Stimulated activated CD4-positive, alpha-beta T cell treated with anti-CD3 and anti-CD28 coated beads, Interleukin-4, amount 100 ng/mL, for 4 hours (primary cell): ENCODE data around the gene PDE11A.

ENCODE experiments used
- DNase-seq, 2 experiments: peaks; one replicate each; pipeline ENCODE4 v3.0.0-alpha.2; 2020

PDE11A gene

GRCh38 chr2:177753682-177754491 lies 318.7 kb downstream of the PDE11A start:
- DNase-seq, result no peak

DNA sequence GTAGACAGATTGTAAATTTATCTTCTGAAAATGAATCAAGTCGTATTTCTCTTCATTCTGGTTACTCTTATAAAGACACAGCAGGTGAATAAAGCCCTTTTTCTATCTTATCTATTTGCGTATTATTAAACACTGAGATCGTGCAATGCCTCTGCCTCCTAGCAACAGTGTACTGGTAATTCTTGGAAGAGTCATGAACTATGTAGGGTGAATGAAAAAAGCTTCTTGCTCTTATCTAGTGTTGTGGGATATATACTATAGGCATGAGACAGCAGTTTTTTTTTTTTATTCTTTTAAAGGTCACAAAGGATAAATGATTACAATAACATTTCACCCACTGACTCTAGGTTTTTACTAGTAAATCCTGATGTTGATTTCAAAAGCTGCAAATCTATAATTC lies 324.2 kb downstream of the PDE11A start:
- no peak for DNase-seq

GRCh38 chr2:177747384-177747783 lies 325.2 kb downstream of the PDE11A start:
- no peak for DNase-seq

- DNase-seq, result no peak
Measured at GRCh38 chr2:177746358-177746757, 326.2 kb downstream of the PDE11A start.

GRCh38 chr2:177745531-177745930 lies 327.0 kb downstream of the PDE11A start:
- DNase-seq, result no peak

- DNase-seq, result no peak
Measured at GRCh38 chr2:177742851-177743250, 329.7 kb downstream of the PDE11A start.

DNA sequence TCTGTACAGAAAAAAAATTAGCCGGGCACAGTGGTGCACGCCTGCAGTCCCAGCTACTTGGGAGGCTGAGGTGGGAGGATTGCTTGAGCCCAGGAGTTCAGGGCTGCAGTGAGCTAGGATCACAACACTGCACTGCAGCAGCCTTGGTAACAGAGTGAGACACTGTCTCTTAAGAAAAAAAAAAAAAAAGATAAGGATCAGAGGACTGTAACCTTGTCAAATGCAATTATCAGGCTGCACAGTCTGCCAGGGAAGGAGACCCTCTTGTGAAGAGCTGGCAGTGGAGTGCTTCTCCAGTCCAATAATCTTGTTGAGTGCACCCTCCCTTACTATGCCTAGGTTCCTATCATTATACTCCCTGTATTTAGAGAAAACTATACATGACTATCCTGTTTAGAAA lies 330.7 kb downstream of the PDE11A start:
- DNase-seq, result no peak

DNA sequence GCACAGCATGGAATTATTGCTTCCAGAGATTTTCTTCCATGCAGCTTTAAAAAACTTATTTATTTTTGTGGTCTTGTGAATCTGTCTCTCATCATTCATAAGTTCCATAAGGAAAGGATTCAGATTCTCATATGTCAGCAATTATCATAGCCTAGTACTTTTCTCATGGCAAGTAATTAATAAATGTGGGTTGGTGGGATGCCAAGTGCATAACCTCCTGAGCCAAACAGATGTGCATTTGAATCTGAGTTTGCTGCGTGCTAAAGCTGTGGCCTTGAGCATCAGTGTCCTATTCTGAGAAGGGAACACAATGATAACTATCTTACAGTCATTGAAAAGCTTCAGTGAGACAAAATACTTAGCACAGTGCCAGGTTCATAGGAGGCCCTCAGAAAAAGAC lies 331.9 kb downstream of the PDE11A start:
- DNase-seq, result no peak

GRCh38 chr2:177738461-177739235 lies 333.9 kb downstream of the PDE11A start:
- no peak for DNase-seq

GRCh38 chr2:177735318-177735803 lies 337.2 kb downstream of the PDE11A start:
- DNase-seq, result no peak

DNA sequence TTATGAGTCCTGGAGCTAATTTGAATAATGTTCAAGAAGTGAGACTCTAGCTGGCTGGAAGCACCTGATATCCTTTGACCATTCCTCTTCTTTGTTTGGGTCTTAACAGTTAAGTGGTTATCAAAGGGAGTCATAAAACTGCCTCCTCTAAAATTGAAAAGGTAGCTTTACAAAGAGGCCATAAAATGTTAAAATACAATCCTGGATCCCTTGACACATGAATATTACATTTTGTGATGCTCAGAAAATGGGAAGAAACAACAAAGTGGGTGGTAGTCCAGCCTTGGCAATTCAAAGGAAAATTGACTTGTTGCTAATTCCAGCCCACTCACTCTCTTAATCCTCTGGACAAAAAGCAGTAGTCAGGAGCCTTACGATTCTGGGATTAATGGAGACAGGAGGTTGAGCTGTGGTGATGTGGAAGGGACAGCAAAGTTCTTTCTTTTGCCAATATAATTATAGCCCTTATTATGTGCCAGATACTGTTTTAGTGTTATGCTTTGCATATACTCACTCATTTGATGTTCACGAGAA lies 339.2 kb downstream of the PDE11A start:
- no peak for DNase-seq

- no peak for DNase-seq
Measured at GRCh38 chr2:177731384-177731783, 341.2 kb downstream of the PDE11A start.

- no peak for DNase-seq
Measured at GRCh38 chr2:177730792-177731191, 341.8 kb downstream of the PDE11A start.

- no peak for DNase-seq
Measured at GRCh38 chr2:177730363-177730762, 342.2 kb downstream of the PDE11A start.

GRCh38 chr2:177728920-177729319 lies 343.7 kb downstream of the PDE11A start:
- no peak for DNase-seq

- no peak for DNase-seq
Measured at GRCh38 chr2:177728399-177728765, 344.2 kb downstream of the PDE11A start.

DNA sequence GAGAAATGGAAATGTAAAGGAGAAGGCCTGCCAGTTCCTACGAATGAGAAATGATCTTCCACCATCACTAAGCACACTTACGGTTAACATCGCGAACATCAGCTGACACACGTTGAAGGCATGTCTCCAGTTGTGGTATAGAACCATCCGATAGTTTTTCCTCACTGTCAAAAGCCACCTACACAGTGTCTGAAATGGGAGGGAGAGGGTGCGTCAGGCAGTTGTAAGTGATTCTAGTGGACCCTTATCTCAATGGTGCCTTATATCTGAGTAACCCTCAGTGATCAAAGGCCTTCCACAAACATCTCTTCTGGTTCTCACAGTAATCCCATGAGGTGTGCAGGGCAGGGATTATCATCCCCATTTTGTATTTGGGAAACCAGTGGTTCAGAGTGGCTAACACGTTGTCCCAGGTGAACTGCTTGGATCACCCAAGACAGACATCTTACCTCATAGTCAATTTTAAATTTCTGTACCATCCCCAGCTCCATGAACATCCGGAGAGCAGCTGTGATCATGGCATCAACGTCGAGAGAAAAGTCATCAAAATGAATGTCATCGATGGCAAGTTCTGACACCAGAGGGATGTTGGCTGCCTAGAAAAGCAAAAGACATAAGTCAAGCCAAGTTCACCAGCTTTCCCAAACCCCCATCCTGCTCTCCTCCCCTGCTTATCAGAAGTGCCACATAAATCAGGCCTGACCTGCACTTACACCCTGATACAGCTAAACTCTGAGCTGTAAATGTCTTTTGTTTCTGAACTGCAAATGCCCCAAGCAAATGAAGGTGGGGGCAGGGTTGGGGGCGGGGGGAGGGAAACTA lies 344.8 kb downstream of the PDE11A start:
- no peak for DNase-seq

DNA sequence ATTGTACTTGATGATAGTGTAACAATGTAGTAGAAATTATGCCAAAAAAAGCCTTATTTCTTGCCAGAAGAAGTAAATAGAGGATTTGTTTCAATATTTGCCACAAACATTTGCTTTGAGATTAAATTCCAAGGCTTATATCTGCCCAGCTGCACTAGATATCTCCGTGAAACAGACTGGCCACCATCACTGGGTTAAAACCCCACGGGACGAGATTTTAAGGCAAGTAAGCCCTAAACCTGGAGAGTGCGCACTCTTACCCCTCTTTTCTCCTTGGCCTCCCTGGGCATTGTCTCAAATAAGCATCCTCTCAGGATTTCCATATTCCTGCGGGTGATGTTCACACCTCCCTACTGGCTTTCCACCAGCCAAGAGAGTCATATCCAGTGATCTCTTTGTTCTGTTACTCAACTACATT lies 345.6 kb downstream of the PDE11A start:
- no peak for DNase-seq

GRCh38 chr2:177724398-177725287 lies 347.9 kb downstream of the PDE11A start:
- peak in 1 of 2 experiments; percentile 21 for DNase-seq

DNA sequence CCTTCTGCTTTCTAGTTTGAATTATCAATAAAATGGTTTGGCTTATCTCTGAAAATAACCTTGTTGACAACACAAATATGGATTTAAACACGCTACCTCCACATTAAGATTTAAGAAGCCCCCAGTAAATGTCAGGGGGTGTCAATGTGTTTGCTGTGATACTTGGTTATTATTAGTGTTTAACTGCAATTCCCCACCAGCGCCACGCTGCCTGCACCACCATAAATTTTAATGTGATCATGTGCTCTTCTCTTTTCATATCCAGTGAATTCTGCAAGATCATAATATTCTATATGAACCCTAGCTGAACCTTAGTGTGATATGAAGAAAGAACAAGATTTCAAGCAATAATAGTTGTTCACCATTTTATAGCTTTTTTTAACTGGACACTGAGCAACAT lies 349.3 kb downstream of the PDE11A start:
- no peak for DNase-seq

DNA sequence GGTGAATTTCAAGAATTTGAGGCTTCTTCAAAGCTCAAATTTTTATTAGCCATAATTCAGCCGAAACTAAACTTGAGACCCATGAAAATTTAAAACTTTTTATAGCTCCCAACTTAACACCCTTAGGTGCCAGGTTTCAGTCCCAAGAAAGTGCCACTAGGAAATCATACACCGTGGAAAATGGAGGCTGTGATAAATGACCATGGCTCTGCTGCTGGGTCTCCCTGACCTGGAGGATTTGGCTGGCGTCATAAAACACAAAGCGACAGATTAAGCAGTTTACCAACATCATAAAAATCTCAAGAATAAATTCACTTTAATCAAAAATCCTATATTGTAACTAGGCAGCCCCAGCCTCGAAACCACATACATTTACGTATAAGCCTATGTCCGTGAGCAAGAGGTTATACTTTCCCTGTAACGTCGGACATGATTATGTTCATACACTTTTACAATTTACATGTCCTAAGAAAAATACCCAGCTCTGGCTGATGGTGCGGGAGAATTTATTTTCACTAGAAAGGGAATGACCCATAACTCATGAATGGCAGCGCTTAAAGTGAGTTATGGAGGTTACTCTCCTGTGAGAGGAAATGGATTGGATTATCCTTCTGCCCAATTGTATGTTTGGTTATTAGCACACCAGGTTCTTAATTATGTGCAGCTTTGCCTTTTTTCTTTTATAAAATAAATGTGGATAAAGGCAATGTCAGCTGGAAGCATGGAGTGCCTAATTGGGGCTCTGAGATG lies 350.6 kb downstream of the PDE11A start:
- no peak for DNase-seq
